ENCODE measurements around the gene RANGRF. TPM values are rescaled to one million over a fixed set of nuclear protein-coding genes. Genes with fewer than 3 reads are reported as not detected.

Gene RANGRF
- polyA plus RNA-seq, 1 experiment: 26.4 TPM

DNA sequence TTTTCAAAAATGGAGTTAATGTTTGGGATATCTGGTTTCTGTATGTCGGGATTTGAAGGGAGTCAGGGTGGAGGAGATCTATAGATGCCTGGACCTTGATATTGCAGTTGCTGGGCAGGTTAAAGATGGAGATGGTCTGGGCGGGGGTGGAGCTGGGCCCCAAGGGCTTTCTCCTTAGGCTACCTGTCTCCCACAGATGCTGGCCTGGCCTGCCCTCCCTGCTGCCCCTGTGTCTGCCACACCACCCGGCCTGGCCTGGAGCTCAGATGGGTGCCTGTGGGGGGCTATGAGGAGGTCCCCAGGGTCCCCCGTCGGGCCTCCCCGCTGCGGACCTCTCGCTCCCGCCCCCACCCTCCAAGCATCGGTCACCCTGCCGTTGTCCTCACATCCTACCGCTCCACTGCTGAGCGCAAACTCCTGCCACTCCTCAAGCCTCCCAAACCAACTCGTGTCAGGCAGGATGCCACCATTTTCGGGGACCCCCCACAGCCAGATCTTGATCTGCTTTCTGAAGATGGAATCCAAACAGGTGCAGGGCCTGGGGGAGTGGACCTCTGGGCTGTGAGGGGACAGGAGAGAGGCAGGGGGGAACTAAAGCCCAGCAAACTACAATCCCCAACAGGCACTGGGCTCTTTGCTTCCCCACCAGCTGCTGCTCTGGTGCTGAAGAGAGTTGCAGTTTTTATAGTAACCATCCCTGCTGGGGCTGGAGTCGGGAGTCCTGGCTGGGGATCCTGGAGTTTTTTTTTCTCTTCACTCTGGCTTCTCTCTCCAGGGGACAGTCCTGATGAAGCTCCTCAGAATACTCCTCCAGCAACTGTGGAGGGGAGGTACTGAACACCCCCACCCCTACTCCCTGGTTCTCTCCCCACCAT is 24.5 kb downstream of the RANGRF start:
- ChIA-PET POLR2A (no interaction called here), CTCF (no interaction called here)
- no peak for DNase-seq (ENCODE audit: low read depth, low spot score)
- Histone ChIP-seq H3K4me3 (ENCODE audit: low read depth, low read length) (no peak overlapping the region), H3K9me3 (ENCODE audit: control insufficient read depth, insufficient read depth, low read length) (no peaks in the 10 kb centered on the region), H3K27ac (ENCODE audit: low read depth, low read length) (no peak overlapping the region), H3K27me3 (ENCODE audit: control insufficient read depth, insufficient read depth, low read length) (peaks cover 64% of the 10 kb centered on the region)
- TF ChIP-seq CTCF (IDR thresholded peaks at IDR 0.05; ENCODE audit: low read depth, low read length): no peak

DNA sequence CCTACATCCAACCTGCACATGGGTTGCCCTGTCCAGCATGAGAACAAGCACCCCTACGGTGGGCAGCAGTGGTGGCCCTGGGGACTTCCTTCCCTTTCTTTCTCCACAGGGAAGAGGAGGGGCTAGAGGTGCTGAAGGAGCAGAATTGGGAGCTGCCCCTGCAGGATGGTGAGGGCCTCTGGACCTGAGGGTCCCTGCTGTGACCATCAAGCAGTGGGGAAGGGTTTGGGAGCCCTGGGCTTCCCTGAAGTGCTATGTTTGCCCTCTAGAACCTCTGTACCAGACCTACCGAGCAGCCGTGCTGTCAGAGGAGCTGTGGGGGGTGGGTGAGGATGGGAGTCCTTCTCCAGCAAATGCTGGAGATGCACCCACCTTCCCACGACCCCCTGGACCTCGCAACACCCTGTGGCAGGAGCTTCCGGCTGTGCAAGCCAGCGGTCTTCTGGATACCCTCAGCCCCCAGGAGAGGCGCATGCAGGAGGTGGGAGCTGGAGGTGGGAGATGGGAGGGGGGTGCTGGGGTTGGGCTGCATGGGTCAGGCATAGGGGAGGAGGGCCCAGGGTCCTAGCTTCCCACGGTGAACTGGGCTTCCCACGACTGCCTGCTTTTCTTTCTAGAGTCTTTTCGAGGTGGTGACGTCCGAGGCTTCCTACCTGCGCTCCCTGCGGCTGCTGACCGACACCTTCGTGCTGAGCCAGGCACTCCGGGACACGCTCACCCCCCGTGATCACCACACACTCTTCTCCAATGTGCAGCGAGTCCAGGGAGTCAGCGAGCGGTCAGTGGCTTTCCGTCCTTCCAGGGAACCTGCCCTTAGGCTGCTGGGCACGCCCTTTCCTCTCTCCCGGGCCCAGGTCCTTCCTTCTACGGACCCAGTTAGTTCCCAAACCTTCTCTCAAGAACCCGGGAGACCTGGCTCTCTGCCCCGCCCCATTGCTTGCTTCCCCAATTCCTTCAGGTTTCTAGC is 26.6 kb downstream of the RANGRF start:
- no peak for TF ChIP-seq CTCF (IDR thresholded peaks at IDR 0.05; ENCODE audit: low read depth, low read length)
- POLR2A ChIA-PET: no interaction called here
- Histone ChIP-seq H3K9me3 (ENCODE audit: control insufficient read depth, insufficient read depth, low read length) (no peaks in the 10 kb centered on the region), H3K27me3 (ENCODE audit: control insufficient read depth, insufficient read depth, low read length) (peaks cover 67% of the 10 kb centered on the region), H3K4me3 (ENCODE audit: low read depth, low read length) (no peak overlapping the region), H3K27ac (ENCODE audit: low read depth, low read length) (no peak overlapping the region)
- no peak for DNase-seq (ENCODE audit: low read depth, low spot score)
- CTCF ChIA-PET: interaction anchor here (0.8 kb wide), 1 partner anchor 14 kb away, joined by 4 read pairs; no protein-coding TSS in a partner anchor

DNA sequence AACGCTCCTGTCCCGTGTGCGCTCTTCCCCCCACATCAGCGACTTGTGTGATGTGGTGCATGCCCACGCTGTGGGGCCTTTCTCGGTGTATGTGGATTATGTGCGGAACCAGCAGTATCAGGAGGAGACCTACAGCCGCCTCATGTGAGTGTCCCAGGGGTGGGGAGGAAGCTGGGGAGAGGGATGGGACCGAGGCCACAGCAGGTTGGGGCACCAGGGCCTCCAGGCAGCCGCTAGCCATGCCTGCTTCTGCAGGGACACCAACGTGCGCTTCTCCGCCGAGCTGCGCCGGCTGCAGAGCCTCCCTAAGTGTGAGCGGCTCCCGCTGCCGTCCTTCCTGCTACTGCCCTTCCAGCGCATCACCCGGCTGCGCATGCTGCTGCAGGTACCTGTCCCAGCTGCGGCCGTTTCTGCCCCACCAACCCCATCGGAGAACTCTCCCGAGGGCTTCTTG is 27.3 kb downstream of the RANGRF start:
- POLR2A ChIA-PET: no interaction called here
- CTCF ChIA-PET: no interaction called here
- Histone ChIP-seq H3K27me3 (ENCODE audit: control insufficient read depth, insufficient read depth, low read length) (peaks cover 67% of the 10 kb centered on the region), H3K9me3 (ENCODE audit: control insufficient read depth, insufficient read depth, low read length) (no peaks in the 10 kb centered on the region), H3K4me3 (ENCODE audit: low read depth, low read length) (no peak overlapping the region), H3K27ac (ENCODE audit: low read depth, low read length) (no peak overlapping the region)
- no peak for TF ChIP-seq CTCF (IDR thresholded peaks at IDR 0.05; ENCODE audit: low read depth, low read length)
- DNase-seq (ENCODE audit: low read depth, low spot score): no peak

GRCh38 chr17:8318010-8318935 is 29.8 kb downstream of the RANGRF start:
- CTCF ChIA-PET: interaction anchor here (2.5 kb wide), 1 partner anchor 18 kb away, joined by 11 read pairs; no protein-coding TSS in a partner anchor

More at GRCh38 chr17:8318010-8318935, 29.8 kb downstream of the RANGRF start:
- Histone ChIP-seq H3K27ac (ENCODE audit: low read depth, low read length) (no peak overlapping the region), H3K27me3 (ENCODE audit: control insufficient read depth, insufficient read depth, low read length) (peaks cover 54% of the 10 kb centered on the region), H3K4me3 (ENCODE audit: low read depth, low read length) (no peak overlapping the region), H3K9me3 (ENCODE audit: control insufficient read depth, insufficient read depth, low read length) (no peaks in the 10 kb centered on the region)
- POLR2A ChIA-PET: no interaction called here
- no peak for TF ChIP-seq CTCF (IDR thresholded peaks at IDR 0.05; ENCODE audit: low read depth, low read length)
- DNase-seq (ENCODE audit: low read depth, low spot score): no peak

Measured in AG04450 (cell line).